GM19043 (cell line): Measurements from ENCODE around the gene RBM3.

Experiments
- ATAC-seq: cut with Tn5 transposase; IDR thresholded peaks from one replicate; pipeline ENCODE4 v1.9.1; 2021; ENCODE audit warnings: low read depth; ENCODE audit not compliant: unreplicated experiment

Gene RBM3

DNA sequence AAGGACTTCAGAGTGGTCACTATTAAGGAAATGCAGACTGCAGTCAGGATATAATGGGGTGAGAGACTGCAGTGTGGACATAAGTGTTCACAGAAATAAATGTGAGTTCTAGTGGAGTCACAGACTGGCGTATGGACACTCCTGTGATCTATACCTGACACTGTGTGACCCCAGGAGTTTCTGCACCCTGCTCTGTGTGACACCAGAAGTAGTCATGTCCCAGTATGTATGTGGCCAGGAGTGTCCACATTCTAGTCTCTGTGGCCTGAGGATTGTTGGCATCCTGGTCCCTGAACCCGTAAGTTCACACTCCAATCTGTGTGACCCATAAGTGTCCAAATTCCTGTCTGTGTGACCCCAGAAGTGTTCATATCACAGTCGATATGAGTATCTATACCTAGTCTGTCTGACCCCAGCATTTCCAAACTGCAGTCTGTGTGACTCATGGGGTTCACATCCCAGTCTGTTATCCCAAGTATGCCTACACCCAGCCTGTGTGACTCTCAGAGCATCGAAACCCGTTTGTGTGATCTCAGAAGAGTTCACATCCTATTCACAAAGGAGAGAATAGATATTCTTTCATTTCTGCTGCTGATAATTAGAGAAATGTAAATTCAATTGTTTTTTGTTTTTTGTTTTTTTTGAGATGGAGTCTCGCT is 39.3 kb downstream of the RBM3 start:
- no peak for ATAC-seq

DNA sequence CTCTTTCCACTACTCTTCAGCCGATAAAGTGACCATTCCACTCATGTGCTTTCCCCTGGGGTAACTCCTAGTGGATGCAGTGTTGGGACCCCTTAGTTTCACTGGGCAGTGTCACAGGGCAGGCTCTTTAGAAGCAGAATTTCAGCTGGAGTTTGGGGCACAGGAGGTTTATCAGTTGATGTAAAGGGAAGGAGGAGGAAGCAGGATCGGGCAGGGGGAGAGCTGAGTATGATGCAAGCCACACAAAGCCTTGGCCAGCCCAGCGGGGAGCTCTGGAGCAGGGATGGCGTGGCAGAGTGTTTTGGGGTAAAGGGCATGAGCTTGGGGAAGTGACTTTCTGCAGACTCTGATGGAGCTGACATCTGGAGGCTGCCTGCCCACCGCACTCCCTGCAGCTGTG is 42.3 kb downstream of the RBM3 start:
- no peak for ATAC-seq

DNA sequence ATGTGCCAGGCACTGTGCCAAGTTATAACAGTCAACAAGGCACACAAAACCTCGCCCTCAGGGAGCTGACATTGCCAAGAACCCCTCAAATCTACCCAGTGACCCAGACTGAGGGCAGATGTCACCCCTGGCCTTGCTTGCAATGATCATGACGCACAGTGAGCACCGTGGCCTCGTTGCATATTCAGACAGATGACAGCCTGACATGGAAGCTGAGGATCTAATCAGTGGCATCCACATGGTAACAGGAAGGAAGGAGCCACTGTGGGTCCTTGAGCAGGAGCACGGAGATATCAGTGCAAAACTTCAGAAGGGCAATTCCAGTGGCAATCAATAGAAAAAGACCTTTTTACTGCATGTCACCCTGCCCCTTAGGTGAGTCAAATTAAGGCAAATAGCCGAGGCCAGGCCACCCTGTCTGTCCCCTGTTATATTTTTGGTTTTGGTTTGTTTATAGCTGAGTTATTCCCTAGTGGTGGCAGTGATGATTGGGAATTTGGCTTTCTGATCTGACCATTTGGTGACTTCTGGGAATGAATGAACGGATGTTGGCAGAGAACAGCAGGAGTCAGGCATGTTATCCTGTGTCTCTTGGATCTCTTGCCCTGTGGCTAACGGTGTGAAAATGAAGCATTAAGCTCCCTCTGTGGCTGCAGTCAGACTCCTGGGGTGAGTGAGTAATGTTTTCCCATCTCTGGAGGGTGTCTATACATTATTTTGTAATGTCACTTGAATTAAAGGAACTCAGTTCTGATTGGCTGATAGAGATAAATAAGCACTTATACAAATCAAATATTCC is 43.5 kb downstream of the RBM3 start:
- no peak for ATAC-seq

DNA sequence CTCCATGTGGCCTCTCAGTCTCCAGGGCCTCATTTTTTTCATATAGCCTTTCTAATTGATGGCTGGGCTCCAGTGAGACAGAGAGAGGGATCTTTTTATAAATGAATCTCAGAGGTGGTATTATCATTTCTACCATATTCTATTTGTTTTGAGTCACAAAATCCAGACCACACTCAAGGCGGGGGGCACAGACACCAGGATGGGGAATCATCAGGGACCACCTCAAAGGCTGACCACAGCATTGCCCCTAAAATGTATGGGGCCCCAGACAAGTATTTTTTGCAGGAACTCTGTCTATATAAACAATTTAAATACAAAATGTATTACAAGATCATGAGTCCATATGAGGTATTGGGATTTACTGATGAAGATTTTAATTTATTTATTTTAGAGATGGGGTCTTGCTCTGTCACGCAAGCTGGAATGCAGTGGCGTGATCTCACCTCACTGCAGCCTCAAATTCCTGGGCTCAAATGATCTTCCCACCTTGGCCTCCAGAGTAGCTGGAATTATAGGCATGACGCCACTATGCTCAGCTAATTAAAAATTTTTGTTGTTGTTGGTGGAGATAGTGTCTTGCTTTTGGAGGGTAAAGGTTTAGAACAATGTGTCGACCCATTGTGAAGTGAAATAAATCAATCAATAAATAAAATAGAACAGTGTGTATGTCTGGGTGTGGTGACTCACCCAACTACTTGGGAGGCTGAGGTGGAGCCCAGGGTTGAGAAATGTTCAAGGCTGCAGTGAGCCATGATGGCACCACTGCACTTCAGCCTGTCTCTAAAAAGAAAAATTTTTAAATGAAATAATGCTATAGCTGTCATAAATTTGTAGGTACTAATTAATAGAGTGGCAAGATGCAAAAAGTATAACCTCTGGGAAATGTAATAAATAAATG is 52.4 kb downstream of the RBM3 start:
- ATAC-seq, result no peak
